Posterior vena cava (tissue), 2 donors: Measurements from ENCODE around the gene NTMT1. TPM values are rescaled to one million over a fixed set of nuclear protein-coding genes. Genes with fewer than 3 reads are reported as not detected.
"Not testable (repeated sequence)": the region's sequence is repeated elsewhere in the genome, so short reads cannot be mapped to it uniquely, and the experiment has no call there.

ENCODE experiments used
- DNase-seq: peaks from one replicate; pipeline ENCODE4 v3.0.0-alpha.2; 2020; ENCODE audit warnings: low spot score
- intact Hi-C, 2 donors: fragments of 100-400 bp; cut with DNase I; formaldehyde crosslinking; loops; one replicate each; pipeline versions ENCODE4 v1.14.1 to v1.14.2; 2022 to 2023
- total RNA-seq, 2 donors: library from RNA; stranded (reverse); fragmentation: NEBNext Ultra II Directional; extraction: Animal tissue kit (Norgen Biotek cat#: 25700); gene quantifications; one replicate each; pipeline ENCODE4 v1.2.1, GENCODE V29; 2021
- donor health status: DM: yes; HTN: yes; CAD: no.
- donor health status: DM: yes; HTN: yes; CAD: no.

NTMT1 gene
- total RNA-seq, 2 donors from 2014 or later = 22.7 to 25.6 TPM

DNA sequence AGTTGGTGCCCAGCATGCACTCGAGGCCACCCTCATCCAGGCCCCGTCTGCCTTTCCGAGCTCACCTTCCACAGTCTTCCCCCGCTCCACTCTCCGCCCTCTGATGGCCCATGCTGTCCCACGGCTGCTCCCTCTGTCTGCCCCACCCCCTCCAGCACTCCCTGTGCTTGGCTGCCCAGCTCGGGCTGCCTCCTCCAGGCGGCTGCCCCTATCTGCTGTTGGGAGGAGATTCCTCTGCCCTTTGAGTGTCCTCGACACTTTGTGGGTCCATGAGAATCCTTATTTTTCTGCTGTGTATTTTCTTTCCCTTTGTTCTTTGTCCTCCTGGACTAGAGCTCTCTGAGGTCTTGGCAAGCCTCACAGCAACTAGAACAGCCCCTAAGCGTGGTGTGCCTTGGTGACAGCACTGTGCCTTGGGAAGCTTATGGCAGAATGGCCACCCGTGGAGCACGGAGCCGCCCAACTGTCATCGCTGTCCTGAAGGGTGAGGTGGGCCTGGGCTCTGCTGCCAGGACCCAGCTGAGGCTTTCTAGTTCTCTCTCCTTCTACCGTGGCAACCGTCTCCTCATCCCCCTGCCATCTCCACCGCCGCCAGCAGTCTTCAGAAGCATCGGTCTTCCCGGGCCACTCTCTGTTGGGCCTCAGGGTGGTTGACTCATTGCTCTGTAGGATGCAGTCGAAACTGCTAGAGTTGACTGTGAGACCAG is 5.2 kb downstream of the NTMT1 start:
- no peak for DNase-seq
- intact Hi-C loops = no loop called here

DNA sequence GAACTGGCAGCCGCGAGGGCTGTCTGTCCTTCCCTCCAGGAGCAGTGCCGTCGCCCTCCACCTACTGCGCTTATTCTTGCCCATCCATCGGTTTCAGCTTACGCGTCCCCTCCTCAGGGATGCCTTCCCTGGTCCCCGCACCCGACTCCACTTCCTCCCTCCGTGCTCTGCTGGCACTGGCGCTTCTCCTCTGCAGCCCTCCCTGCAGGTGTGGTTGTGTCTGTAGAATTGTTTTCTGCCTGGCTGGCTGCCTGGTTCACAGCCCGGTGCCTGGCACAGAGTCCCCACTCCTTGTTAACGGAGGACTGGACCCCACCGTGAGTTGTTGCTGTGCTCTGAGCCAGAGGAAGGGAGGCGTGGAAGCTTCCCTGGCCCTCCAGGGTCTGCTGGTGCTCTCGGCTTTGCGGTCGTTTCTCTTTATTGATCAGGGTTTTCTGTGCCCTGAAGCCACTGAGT is 5.7 kb downstream of the NTMT1 start:
- no peak for DNase-seq
- intact Hi-C loops = no loop called here

DNA sequence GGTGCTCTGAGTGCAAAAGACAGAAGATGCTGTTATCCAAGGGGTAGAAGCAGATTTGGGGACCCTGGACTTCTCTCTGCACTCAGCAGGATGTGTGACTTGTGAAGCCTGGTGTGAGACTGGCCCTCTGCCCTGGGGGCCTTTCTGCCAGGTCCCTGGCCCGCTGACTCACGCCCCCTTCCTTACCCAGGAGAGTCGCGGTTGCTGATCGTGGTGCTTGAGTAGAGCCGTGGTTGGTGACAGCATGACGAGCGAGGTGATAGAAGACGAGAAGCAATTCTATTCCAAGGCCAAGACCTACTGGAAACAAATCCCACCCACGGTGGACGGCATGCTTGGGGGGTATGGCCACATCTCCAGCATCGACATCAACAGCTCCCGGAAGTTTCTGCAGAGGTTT is 6.5 kb downstream of the NTMT1 start:
- intact Hi-C loops = no loop called here
- DNase-seq = no peak

DNA sequence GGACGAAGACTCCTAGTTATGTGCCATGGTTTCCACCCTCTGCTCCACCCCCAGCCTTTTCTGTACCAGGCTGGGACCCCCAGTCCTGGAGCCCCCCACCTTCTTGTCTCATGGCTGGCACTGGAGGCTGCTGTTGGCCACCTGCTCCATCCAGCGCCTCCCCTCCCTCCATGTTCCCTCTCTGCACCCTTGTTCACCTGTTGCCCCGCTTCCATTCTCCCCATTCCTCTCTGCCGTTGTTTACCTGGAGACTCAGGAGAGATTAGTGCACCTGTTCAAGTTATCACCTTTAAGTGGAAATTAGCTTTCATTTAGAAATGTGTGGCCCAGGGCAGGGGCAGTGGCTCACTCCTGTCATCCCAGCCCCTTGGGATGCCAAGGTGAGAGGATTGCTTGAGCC is 7.2 kb downstream of the NTMT1 start:
- intact Hi-C loops = no loop called here

DNA sequence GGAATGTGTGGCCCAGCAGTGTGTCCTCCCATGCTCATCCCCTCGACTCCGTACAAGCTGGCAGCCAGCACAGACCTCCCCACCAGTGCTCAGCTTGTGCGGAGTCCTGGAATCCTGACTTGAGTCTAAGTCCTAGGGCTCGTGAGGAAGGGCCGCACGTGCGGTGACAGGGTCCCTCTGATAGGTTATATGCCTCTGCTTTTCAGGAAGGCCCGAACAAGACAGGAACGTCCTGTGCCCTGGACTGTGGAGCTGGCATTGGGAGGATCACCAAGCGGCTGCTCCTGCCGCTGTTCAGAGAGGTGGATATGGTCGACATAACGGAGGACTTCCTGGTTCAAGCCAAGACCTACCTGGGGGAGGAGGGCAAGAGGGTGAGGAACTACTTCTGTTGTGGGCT is 7.9 kb downstream of the NTMT1 start:
- intact Hi-C loops = no loop called here
- no peak for DNase-seq

More for the DNA sequence above, 7.2 kb downstream of the NTMT1 start:
- no peak for DNase-seq

DNA sequence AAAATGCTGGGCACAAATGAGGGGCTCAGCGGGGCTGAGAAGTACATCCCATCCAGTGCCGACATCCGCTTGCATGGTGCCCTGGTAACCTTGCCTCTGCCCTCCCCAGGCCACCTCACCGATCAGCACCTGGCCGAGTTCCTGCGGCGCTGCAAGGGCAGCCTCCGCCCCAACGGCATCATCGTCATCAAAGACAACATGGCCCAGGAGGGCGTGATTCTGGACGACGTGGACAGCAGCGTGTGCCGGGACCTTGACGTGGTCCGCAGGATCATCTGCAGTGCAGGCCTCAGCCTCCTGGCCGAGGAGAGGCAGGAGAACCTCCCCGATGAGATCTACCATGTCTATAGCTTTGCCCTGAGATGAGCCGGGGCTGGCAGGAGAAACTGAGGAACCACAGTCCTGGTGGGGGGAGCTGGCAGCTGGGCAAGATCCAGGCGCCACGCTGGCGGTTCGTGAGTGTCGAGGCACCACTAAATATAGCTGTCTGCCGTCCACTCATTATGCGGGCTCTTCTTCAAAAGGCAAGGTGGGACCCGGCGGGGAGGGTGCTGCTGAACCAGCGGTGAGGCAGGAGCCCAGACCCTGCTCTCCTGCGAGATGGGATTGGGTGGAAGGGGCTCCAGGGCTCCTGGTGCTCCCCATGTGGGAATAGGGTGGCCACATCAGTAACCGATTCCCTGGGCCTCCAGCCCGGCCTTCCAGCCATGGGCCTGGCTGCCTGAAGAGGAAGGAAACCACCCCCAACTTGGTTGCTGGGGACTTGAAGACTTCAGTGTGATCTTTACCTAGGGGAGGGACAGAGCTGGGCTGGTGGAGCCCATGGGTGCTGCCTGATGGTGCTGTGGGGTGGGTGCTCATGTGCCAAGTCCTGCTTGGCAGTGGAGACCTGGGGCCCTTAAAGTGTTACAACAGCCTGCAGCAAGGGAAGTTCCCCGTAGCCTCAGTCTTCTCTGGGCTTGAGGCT is 9.4 kb downstream of the NTMT1 start:
- intact Hi-C loops = no loop called here
- no peak for DNase-seq

DNA sequence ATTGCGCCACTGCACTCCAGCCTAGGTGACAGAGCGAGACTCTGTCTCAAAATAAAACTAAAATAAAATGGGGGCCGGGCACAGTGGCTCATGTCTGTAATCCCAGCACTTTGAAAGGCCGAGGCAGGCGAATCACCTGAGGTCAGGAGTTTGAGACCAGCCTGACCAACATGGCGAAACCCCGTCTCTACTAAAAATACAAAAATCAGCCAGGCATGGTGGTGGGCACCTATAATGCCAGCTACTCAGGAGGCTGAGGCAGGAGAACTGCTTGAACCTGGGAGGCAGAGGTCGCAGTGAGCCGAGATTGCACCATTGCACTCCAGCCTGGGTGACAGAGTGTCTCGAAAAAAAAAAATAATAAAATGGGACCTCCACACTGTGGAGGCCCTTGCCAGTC is 10.4 kb downstream of the NTMT1 start:
- DNase-seq, intact Hi-C loops: not testable (repeated sequence)

DNA sequence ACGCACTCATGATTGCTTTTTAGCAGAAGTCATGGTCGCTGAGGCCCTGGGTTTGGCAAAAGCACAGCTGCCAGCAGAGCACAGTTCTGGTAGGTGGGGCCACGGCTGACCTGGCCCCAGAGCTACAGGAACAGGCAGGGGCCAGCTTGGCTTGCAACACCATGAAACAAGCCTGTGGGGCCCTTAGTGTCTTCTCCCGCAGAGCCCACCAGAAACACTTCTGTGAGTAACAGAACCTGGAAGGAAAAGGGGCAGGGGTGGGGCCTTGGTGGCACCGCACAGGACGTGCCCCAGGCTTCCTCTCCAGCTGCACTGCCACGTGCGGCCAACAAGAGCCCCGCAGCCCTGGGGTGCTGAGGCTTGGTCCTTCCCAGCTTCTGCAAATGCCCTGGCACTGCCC is 11.1 kb downstream of the NTMT1 start:
- intact Hi-C loops = no loop called here

DNA sequence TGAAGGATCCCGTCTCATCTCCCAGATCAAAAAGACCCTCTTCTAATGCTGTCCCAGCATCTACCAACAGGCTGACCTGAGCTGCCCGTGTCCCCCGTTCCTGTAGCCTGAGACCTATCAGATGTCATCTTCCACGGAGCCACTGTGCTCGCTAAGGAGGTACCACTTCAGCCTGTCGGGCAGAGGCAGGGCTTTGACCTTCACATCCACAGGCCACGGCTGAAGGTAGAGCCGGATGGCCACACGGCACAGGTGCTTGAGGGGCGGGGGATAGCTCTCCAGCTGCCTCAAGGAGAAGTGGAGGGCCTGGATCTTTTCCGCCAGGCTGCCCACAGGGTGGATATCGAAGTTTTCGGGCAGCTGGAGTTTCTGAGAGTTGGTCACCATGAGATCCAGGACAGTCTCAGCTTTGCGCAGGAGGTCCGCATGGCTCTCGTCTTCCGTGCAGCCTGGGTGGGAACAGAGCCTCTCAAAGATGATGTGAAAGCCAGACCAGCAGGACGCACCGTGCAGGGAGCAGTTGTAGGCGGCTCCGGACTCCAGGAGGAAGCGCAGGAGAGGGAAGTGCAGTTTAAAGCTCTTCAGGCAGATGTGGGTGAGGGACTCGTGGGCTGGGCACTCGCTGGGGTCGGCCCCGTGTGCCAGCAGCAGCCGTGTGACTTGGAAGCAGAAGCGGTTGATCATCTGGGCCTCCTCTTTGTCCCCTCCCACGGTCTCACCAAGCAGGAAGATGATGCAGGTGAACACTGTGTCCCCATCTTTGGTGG is 11.9 kb downstream of the NTMT1 start:
- no peak for DNase-seq
- intact Hi-C loops = no loop called here

More for the DNA sequence above, 11.1 kb downstream of the NTMT1 start:
- DNase-seq = no peak

DNA sequence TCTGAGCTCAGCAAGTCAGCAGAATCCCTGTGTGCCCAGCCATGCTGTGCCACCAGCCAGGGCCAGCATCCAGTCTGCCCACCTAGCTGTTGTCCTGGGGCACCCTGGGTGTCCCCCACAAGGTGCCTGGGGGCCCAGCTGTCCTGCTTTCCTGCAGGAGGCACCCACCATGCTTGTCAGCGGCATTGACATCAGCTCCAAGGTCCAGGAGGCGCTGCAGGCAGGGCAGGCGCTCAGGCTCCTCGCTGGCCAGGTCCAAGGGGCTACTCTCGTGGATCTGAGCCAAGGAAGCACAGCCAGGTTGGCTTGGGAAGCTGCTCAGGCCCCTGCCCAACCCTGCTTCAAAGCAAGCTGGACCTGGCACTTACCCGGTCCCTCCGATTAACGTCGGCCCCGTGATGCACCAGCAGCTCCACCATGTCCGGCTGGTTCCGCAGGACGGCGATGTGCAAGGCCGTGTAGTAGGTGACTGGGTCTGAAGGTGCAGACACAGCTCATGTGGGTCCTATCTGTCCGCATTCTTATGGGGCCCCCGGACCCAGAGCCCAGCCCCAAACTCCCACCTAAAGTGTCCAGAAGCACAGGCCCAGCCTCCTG is 13.2 kb downstream of the NTMT1 start:
- DNase-seq = no peak
- intact Hi-C loops = no loop called here

DNA sequence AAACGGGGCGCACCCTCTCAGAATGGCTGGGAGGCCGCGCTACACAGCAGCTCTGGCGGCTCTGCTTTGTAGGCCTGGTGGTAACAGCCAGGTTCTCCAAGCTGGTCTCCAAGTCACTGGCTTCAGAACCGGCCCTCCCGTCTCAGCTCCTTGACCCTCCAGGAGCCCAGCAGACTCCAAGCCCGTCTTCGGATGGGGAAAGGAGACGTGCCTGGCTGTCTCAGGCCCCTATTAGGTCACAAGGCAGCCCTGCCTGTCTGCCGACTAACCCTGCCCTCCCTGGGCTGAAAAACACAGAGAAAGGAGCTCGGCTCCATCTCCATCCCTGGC is 13.8 kb downstream of the NTMT1 start:
- intact Hi-C loops = loop anchor here (5.0 kb wide), 2 partner anchors 143 to 148 kb away; no protein-coding TSS in a partner anchor

DNA sequence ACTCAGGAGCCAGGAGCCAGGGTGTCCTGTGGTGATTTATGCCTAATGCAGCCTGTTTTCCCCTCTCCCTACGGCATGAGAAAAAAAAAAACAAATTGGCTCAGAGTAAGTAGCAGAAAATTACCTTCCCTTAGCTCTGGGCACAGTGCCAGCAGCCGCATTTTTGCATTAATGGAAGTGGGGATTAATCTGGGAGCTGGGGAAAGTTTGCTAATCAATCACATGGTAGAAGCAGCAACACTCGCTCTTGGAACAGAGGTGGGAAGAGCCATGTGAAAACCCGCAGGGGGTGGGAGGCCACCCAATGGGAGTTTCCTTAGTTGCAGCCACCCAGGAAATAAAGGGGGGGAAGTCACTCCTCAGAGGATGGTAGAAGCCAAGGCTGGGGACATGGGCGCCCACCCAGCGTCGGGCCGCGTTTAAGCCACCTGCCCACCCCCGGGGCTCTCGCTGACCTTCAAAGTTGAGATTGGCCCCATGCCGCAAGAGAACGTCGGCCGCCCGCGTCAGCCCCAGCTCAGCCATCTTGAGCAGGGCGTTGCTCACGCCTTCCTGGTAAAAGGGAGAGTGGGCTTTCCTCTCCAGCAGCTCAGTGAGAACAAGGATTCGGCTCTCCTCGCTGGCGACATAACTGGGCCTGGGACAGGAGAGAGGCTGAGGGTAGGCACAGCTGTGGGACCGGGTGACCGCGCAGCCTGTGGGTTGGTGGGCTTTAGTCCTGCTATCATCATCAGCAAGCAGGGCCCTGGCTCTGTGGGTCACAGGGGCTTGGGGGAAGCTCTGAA is 14.3 kb downstream of the NTMT1 start:
- intact Hi-C loops = loop anchor here (5.0 kb wide), 2 partner anchors 142 to 147 kb away; no protein-coding TSS in a partner anchor
- no peak for DNase-seq

More for the DNA sequence above, 13.8 kb downstream of the NTMT1 start:
- no peak for DNase-seq

DNA sequence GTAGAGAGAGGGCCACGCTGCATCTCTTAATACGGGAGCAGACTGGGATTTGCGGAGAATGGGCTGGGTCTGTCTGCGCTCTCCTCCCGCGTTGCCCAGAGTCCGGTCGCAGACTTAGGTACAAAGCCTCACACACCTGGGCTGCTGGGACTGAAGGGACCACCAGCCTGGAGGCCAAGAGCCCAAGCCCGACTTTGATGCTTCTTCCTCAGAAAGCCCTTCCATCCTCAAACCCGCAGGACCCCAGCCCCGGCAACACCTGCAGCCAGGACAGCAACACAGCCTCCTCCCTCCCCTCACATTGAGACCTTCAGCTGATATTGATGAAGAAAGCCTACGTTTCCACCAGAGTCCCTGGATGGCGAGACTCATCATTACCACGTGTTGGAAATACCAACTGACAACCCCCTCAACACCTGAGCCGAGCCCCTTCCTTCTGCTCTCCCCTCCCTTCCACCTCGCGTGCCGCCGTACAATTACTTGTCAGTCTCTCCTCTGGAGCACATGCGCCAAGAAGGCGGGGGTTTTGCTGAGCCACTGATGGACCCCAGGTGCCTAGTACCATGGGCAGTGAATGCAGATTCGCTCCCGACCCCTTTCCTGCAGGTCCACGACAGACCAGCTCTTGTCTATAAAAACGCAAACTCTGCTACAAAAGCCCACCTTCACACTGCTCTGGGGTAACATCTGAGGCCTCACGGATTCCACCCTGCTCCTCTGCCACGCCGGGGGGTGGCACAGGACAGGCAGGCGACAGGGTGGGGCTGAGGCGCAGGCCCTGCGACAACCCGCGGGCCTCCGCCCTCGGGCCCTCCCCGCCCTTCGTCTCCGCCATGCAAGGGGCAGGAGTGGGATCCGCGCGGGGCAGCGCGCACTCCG is 15.1 kb downstream of the NTMT1 start:
- intact Hi-C loops = loop anchor here (5.0 kb wide), 2 partner anchors 141 to 146 kb away; no protein-coding TSS in a partner anchor
- peak; percentile 88 for DNase-seq

DNA sequence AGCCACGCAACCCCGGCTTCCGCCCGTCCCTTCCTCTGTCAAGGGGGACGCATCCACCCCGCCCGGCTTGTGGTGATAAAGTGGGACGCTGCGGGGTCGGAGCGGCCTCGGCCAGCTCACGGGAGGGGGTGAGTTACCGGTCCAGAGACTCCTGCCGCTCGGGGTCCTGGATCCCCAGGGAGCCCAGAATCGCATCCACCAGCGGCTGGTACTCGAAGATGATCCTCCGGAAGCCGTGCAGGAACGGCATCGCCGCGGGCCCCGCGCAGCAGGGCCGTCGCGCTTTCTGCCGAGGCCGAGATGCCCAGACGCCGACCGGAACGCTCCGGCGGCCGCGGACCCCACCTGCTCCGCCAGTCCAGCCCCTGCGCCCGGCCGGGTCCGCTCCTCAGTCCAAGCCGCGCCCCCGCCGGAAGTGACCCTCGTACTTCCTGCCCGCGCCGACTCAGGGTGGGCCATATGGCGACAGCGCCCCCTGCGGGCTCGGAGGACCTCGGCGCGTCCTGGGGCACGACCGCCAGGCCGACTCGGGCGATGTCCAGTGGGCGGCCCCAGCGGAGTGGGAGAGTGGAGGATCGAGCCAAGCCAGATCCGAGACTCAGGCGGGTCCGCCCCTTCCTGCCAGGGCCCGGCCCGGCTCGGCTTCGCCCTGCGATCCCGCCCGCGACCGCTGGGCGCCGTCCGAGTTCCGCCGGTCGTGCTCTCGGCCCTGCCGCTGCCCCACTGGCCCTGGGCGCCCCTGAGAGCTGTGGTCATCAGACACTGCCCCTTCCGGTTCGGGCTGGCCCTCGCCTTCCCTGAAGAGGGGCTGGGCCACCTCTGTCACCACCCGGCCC is 16.0 kb downstream of the NTMT1 start, which contains the start of gene ASB6:
Gene ASB6, minus strand, starts transcription at position 402 of the 836 bp plus-strand sequence. Its CDS starts 152 bp downstream, at position 250.
- DNase-seq = peak; percentile 100
- intact Hi-C loops = loop anchor here (5.0 kb wide), 2 partner anchors 140 to 145 kb away; no protein-coding TSS in a partner anchor

DNA sequence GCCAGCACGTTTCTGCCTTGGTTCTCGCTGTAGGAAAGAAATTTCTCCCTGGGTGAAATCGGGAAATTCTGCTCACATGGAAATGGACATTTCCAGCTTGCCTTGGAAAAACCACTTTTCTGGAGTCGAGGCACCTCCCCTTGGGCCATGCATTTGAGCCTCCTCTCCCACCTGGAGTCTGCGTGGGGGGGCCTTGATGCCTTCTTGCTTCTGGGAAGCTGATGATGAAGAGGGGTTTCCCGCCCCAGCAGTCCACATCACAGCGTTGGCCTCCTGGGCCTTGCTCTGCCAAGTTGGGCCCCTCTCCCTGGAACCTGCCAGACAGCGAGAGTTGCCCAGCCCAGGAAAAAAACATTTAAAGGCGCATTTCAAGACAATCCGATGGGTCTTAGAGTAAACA is 17.7 kb downstream of the NTMT1 start:
- intact Hi-C loops = loop anchor here (5.0 kb wide), 2 partner anchors 139 to 144 kb away; no protein-coding TSS in a partner anchor

DNA sequence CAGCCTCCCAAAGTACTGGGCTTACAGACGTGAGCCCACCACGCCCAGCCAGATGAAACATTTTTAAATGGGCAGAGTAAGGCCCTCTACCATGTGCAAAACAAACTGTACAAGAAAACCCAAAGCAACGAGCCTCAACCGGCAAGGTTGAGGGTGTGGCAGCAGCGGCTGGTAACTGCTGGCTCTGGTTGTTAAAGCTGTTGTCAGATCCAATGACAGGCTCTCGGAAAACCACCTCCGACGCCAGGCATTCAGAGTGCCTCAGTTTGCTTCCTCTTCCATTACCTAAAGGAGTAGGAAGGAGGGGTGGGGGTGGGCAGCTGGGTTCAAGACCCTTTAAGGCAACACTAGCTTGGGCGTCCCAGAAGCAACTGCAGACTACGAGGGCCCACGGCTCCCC is 18.4 kb downstream of the NTMT1 start:
- intact Hi-C loops = loop anchor here (5.0 kb wide), 2 partner anchors 138 to 143 kb away; no protein-coding TSS in a partner anchor
- no peak for DNase-seq

More for the DNA sequence above, 17.7 kb downstream of the NTMT1 start:
- no peak for DNase-seq
